Suprapubic skin (tissue), 4 donors: ENCODE data around the gene KLK15. TPM values are rescaled to one million over a fixed set of nuclear protein-coding genes. Genes with fewer than 3 reads are reported as not detected.
A peak's percentile ranks its signal among the peaks of the same experiment; 100 is the strongest.

Experiments used
- DNase-seq, 2 donors: peaks; one replicate each; pipeline ENCODE4 v3.0.0-alpha.2; 2019; ENCODE audit warnings: low spot score in 2 of 2
- H3K27ac ChIP-seq: fragments of 200-600 bp; sonication (generic); one replicate; pipeline ENCODE4 v1.5.1; 2019
- H3K27me3 ChIP-seq: fragments of 200-600 bp; sonication (generic); one replicate; pipeline ENCODE4 v1.5.1; 2019
- H3K36me3 ChIP-seq: fragments of 200-600 bp; sonication (generic); one replicate; pipeline ENCODE4 v1.5.1; 2019
- H3K4me1 ChIP-seq: fragments of 200-600 bp; sonication (generic); one replicate; pipeline ENCODE4 v1.5.1; 2019
- H3K4me3 ChIP-seq: fragments of 200-600 bp; sonication (generic); one replicate; pipeline ENCODE4 v1.5.1; 2019; ENCODE audit warnings: mild to moderate bottlenecking
- H3K9me3 ChIP-seq: fragments of 200-600 bp; sonication (generic); one replicate; pipeline ENCODE4 v1.5.1; 2019
- CTCF ChIP-seq, 2 donors: fragments of 200-600 bp in 1 of 2; fragments of 450-650 bp in 1 of 2; sonication (generic) in 1 of 2; IDR thresholded peaks; one replicate each; pipeline ENCODE4 v1.5.1; 2016 to 2019; ENCODE audit warnings: antibody characterized with exemption in 2 of 2, mild to moderate bottlenecking in 1 of 2, moderate library complexity in 1 of 2
- EP300 ChIP-seq: sonication (generic); formaldehyde crosslinking; IDR thresholded peaks from one replicate; pipeline ENCODE4 v1.6.1; 2017; ENCODE audit warnings: antibody characterized with exemption
- POLR2A ChIP-seq, 2 donors: fragments of 450-650 bp; IDR thresholded peaks; one replicate each; pipeline ENCODE4 v1.6.1; 2017; ENCODE audit warnings: antibody characterized with exemption in 2 of 2, mild to moderate bottlenecking in 2 of 2, moderate library complexity in 2 of 2
- POLR2AphosphoS5 ChIP-seq, 3 donors: sonication (generic); formaldehyde crosslinking; IDR thresholded peaks; one replicate each; pipeline ENCODE4 v1.6.1; 2017; ENCODE audit warnings: antibody characterized with exemption in 3 of 3
- WGBS: methylation state at CpG from one replicate; pipeline ENCODE4 v1.1.5; 2018; 5-methylcytosine and 5-hydroxymethylcytosine counted together
- total RNA-seq, 4 donors: library from RNA; depleted of rRNA; stranded (reverse); fragments of >200 nt; gene quantifications; one replicate each; pipeline ENCODE4 v1.1.0, GENCODE V29; 2016

KLK15 gene
- total RNA-seq, 4 donors from 2014 or later = not detected

GRCh38 chr19:50837300-50837699 is 3.9 kb upstream of the KLK15 start:
- Histone ChIP-seq H3K9me3 (no peaks in the 10 kb centered on the region), H3K27ac (no peak overlapping the region), H3K27me3 (peaks cover 56% of the 10 kb centered on the region), H3K36me3 (no peaks in the 10 kb centered on the region), H3K4me3 (no peak overlapping the region), H3K4me1 (peaks cover 20% of the 10 kb centered on the region)
- no peak for TF ChIP-seq POLR2AphosphoS5 (IDR thresholded peaks at IDR 0.05)
- TF ChIP-seq POLR2A (IDR thresholded peaks at IDR 0.05) = no peak
- no peak for TF ChIP-seq CTCF (IDR thresholded peaks at IDR 0.05)
- TF ChIP-seq EP300 = no peak
- WGBS = 52% methylated on average over 9 of the region's 10 CpGs
- DNase-seq = no peak

- no peak overlapping the region for H3K27ac ChIP-seq
- 30% methylated on average over 19 of the region's 19 CpGs for WGBS
- H3K4me1 ChIP-seq = peaks cover 20% of the 10 kb centered on the region
- H3K4me3 ChIP-seq = peak overlapping the region; percentile 60
- DNase-seq = no peak
- no peaks in the 10 kb centered on the region for H3K36me3 ChIP-seq
- no peaks in the 10 kb centered on the region for H3K9me3 ChIP-seq
- H3K27me3 ChIP-seq = peaks cover 56% of the 10 kb centered on the region
- TF ChIP-seq CTCF (IDR thresholded peaks at IDR 0.05) (no peak), POLR2AphosphoS5 (IDR thresholded peaks at IDR 0.05) (no peak), POLR2A (IDR thresholded peaks at IDR 0.05) (no peak), EP300 (no peak)
Observed at GRCh38 chr19:50836543-50837195, 3.3 kb upstream of the KLK15 start.

- peaks cover 20% of the 10 kb centered on the region for H3K4me1 ChIP-seq
- DNase-seq = no peak
- H3K36me3 ChIP-seq = no peaks in the 10 kb centered on the region
- H3K9me3 ChIP-seq = no peaks in the 10 kb centered on the region
- WGBS = 4% methylated on average over 40 of the region's 67 CpGs
- H3K27me3 ChIP-seq = peaks cover 57% of the 10 kb centered on the region
- H3K27ac ChIP-seq = peak overlapping the region; percentile 35
- H3K4me3 ChIP-seq = peak overlapping the region; percentile 60
- no peak for TF ChIP-seq CTCF (IDR thresholded peaks at IDR 0.05)
- no peak for TF ChIP-seq POLR2AphosphoS5 (IDR thresholded peaks at IDR 0.05)
- TF ChIP-seq POLR2A (IDR thresholded peaks at IDR 0.05) = no peak
- no peak for TF ChIP-seq EP300
Observed at GRCh38 chr19:50835785-50836542, 2.6 kb upstream of the KLK15 start.

GRCh38 chr19:50835103-50835784 is 1.9 kb upstream of the KLK15 start:
- TF ChIP-seq POLR2A (IDR thresholded peaks at IDR 0.05) (no peak), CTCF (IDR thresholded peaks at IDR 0.05) (no peak), EP300 (no peak), POLR2AphosphoS5 (IDR thresholded peaks at IDR 0.05) (no peak)
- Histone ChIP-seq H3K9me3 (no peaks in the 10 kb centered on the region), H3K36me3 (no peaks in the 10 kb centered on the region), H3K27ac (peak overlapping the region; percentile 35), H3K4me3 (peak overlapping the region; percentile 60), H3K27me3 (peaks cover 58% of the 10 kb centered on the region), H3K4me1 (peaks cover 20% of the 10 kb centered on the region)
- WGBS = 35% methylated on average over 9 of the region's 13 CpGs
- no peak for DNase-seq

GRCh38 chr19:50833802-50834167 is 411 bp upstream of the KLK15 start:
- Histone ChIP-seq H3K4me1 (peaks cover 20% of the 10 kb centered on the region), H3K9me3 (no peaks in the 10 kb centered on the region), H3K36me3 (no peaks in the 10 kb centered on the region), H3K27ac (no peak overlapping the region), H3K4me3 (no peak overlapping the region), H3K27me3 (peaks cover 55% of the 10 kb centered on the region)
- WGBS = 95% methylated on average over 6 of the region's 6 CpGs
- TF ChIP-seq CTCF (IDR thresholded peaks at IDR 0.05) = no peak
- no peak for DNase-seq
